Erythroblast (primary cell): Measurements from ENCODE around the gene TWIST2.

ENCODE experiments used
- GATA1 ChIP-seq: IDR thresholded peaks from 2 replicates; pipeline ENCODE4 v1.6.1; 2011; ENCODE audit warnings: low read depth, mild to moderate bottlenecking, control low read depth, low read length, moderate library complexity
- POLR2A ChIP-seq: IDR thresholded peaks from 2 replicates; pipeline ENCODE4 v1.6.1; 2011; ENCODE audit warnings: mild to moderate bottlenecking, low read length

GRCh38 chr2:238892204-238892500, 44.3 kb downstream of the TWIST2 start:
- TF ChIP-seq POLR2A (no peak), GATA1 (no peak)
